Neural crest cell (in vitro differentiated cells): ENCODE data around the gene BCHE. TPM values are rescaled to one million over a fixed set of nuclear protein-coding genes. Genes with fewer than 3 reads are reported as not detected.

Experiments
- DNase-seq: peaks from one replicate; pipeline ENCODE4 v3.0.0; 2021; ENCODE audit warnings: low read depth, mixed read lengths, low spot score
- H3K27ac Mint-ChIP-seq: one replicate; pipeline ENCODE4 v1.8.0; 2021; ENCODE audit warnings: mild to moderate bottlenecking, mixed read lengths; ENCODE audit not compliant: unreplicated experiment
- H3K27me3 Mint-ChIP-seq: 2 replicates; pipeline ENCODE4 v1.8.0; 2021; ENCODE audit warnings: low read depth, mild to moderate bottlenecking, mixed read lengths
- H3K36me3 Mint-ChIP-seq: 2 replicates; pipeline ENCODE4 v1.8.0; 2021; ENCODE audit warnings: low read depth, mild to moderate bottlenecking, mixed read lengths
- H3K4me1 Mint-ChIP-seq: 2 replicates; pipeline ENCODE4 v1.8.0; 2021; ENCODE audit warnings: mixed read lengths
- H3K4me3 Mint-ChIP-seq: one replicate; pipeline ENCODE4 v1.8.0; 2021; ENCODE audit warnings: mild to moderate bottlenecking, mixed read lengths
- H3K9me3 Mint-ChIP-seq: 2 replicates; pipeline ENCODE4 v1.8.0; 2021; ENCODE audit warnings: mixed read lengths
- CTCF ChIP-seq: fragments of 200-600 bp; sonication (generic); conservative IDR thresholded peaks from 2 replicates; pipeline ENCODE4 v1.5.0; 2021; ENCODE audit warnings: antibody characterized with exemption, mild to moderate bottlenecking
- total RNA-seq: library from RNA; stranded (reverse); gene quantifications from 2 replicates; pipeline ENCODE4 v1.2.1, GENCODE V29; 2021

Gene BCHE
- total RNA-seq, 1 donor from 2014 or later = 45.2 TPM

GRCh38 chr3:165770781-165771180 lies 66.4 kb downstream of the BCHE start:
- DNase-seq = no peak
- TF ChIP-seq CTCF = no peak
- Mint-ChIP-seq H3K27me3 (no peaks in the 10 kb centered on the region), H3K36me3 (peaks cover 4% of the 10 kb centered on the region), H3K9me3 (peaks cover 7% of the 10 kb centered on the region), H3K4me3 (no peak overlapping the region), H3K4me1 (peaks cover 6% of the 10 kb centered on the region), H3K27ac (no peak overlapping the region)

DNA sequence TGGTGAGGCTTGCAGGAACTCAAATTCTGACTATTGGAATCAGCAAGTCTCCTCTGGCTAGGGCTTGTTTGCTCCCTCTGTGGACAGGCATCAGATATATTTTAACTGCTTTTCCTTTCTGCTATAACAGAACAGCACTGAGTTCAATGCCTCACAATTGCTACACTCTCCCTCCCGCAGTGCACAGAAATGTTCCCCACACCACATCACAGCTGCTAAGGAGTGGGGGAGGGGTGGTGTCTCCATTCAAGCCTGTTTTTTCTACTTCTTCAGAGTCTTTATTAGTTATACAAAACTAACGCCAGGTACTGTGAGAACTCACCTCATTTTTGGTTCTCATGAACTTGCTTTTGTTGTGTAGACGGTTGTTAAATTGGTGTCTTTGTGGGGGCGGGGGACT lies 68.5 kb downstream of the BCHE start:
- H3K27ac Mint-ChIP-seq = no peak overlapping the region
- TF ChIP-seq CTCF = no peak
- peaks cover 13% of the 10 kb centered on the region for H3K9me3 Mint-ChIP-seq
- DNase-seq = no peak
- peaks cover 6% of the 10 kb centered on the region for H3K4me1 Mint-ChIP-seq
- H3K4me3 Mint-ChIP-seq = no peak overlapping the region
- peaks cover 4% of the 10 kb centered on the region for H3K36me3 Mint-ChIP-seq
- H3K27me3 Mint-ChIP-seq = no peaks in the 10 kb centered on the region

GRCh38 chr3:165759041-165759440 lies 78.2 kb downstream of the BCHE start:
- Mint-ChIP-seq H3K4me1 (peaks cover 4% of the 10 kb centered on the region), H3K27me3 (no peaks in the 10 kb centered on the region), H3K27ac (no peak overlapping the region), H3K4me3 (no peak overlapping the region), H3K36me3 (no peaks in the 10 kb centered on the region), H3K9me3 (peaks cover 3% of the 10 kb centered on the region)
- no peak for TF ChIP-seq CTCF
- DNase-seq = no peak

- DNase-seq = no peak
- Mint-ChIP-seq H3K27ac (no peak overlapping the region), H3K4me1 (no peaks in the 10 kb centered on the region), H3K9me3 (no peaks in the 10 kb centered on the region), H3K36me3 (no peaks in the 10 kb centered on the region), H3K4me3 (no peak overlapping the region), H3K27me3 (no peaks in the 10 kb centered on the region)
- TF ChIP-seq CTCF = no peak
These were observed 81.7 kb downstream of the BCHE start for GRCh38 chr3:165755571-165755970.

DNA sequence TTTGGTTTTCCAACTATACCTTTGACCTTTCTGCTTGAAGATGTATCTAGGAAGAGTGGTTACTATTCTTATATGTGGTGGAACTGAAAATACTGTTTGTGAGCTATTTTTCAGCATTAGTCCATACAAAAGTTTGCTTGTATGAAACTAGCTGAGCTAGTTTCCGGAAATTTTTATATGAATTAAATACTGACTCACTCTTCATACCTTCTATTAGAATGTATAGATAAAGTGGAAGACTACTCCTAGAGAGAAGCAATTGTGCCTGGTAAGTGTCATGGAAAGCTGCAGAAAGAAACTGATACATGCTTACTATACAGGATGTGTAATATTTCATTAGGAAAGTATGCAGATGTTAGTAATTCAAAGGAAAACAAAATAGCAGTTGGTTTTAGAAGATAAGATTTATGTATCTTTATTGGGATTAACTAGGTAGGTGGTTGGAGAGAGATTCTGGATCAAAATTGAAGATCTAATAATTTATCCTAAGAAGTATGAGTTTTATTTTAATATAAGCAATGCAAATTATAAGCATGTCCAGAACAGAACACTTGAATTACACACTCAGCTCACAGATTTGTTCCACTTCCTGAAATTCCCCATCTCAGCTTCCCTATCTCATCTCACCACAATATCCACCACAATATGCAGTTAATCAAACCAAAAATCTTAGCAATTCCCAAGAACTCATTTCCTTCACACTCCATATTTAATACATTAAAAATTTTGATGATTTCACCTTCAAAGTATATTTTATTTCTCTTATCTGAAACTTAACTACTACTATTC lies 82.8 kb downstream of the BCHE start:
- no peak for TF ChIP-seq CTCF
- Mint-ChIP-seq H3K36me3 (no peaks in the 10 kb centered on the region), H3K4me1 (no peaks in the 10 kb centered on the region), H3K9me3 (no peaks in the 10 kb centered on the region), H3K27ac (no peak overlapping the region), H3K27me3 (no peaks in the 10 kb centered on the region), H3K4me3 (no peak overlapping the region)
- DNase-seq = no peak
